Measurements from ENCODE around the gene ME2. TPM values are rescaled to one million over a fixed set of nuclear protein-coding genes. Genes with fewer than 3 reads are reported as not detected.

ME2 gene
- total and polyA plus RNA-seq, 9 of the 15 experiments (the other 6 are each of a cell fraction or from before 2014, with no cell fraction given), result 12.3 to 54.4 (median 36.2) TPM

DNA sequence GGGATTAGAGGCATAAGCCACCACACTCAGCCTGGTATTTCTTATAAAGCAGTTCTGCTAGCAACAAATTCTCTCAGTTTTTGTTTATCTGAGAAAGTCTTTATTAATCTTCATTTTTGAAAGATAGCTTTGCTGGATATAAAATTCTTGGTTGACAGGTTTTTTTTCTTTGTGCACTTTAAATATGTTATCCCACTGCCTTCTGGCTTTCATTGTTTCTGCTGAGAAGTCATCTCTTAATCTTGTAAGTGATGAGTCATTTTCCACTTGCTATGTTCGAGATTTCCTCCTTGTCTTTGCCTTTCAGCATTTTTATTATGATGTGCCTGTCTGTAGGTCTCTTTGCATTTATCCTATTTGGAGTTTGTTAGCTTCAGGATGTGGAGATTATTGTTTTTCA is 83.1 kb downstream of the ME2 start (continued):
- TF ChIP-seq, protein P1, sequence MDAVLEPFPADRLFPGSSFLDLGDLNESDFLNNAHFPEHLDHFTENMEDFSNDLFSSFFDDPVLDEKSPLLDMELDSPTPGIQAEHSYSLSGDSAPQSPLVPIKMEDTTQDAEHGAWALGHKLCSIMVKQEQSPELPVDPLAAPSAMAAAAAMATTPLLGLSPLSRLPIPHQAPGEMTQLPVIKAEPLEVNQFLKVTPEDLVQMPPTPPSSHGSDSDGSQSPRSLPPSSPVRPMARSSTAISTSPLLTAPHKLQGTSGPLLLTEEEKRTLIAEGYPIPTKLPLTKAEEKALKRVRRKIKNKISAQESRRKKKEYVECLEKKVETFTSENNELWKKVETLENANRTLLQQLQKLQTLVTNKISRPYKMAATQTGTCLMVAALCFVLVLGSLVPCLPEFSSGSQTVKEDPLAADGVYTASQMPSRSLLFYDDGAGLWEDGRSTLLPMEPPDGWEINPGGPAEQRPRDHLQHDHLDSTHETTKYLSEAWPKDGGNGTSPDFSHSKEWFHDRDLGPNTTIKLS (IDR thresholded peaks at IDR 0.05; ENCODE audit: borderline replicate concordance, low read depth), result no peak
- TF ChIP-seq ZNF12 (CRISPR knock-in tag; IDR thresholded peaks at IDR 0.05) (no peak), ZNF695 (CRISPR knock-in tag; IDR thresholded peaks at IDR 0.05) (no peak), ZNF586 (CRISPR knock-in tag; conservative IDR thresholded peaks at IDR 0.05) (no peak), DPF2 (IDR thresholded peaks at IDR 0.05) (peak; percentile 45; the same call in 1 of the 2 replicates), CHD2 (IDR thresholded peaks at IDR 0.05; ENCODE audit: low read depth, low read length) (no peak), HNRNPLL (IDR thresholded peaks at IDR 0.05; ENCODE audit: low read depth, low read length, poor library complexity, severe bottlenecking) (no peak), KHSRP (IDR thresholded peaks at IDR 0.05) (no peak), HDAC6 (IDR thresholded peaks at IDR 0.05; ENCODE audit: low read depth, low read length) (no peak), HIVEP1 (CRISPR knock-in tag; IDR thresholded peaks at IDR 0.05) (no peak), SREBF2 (CRISPR knock-in tag; IDR thresholded peaks at IDR 0.05) (no peak), GABPB2 (CRISPR knock-in tag; conservative IDR thresholded peaks at IDR 0.05) (no peak)
- TF ChIP-seq, protein P2, sequence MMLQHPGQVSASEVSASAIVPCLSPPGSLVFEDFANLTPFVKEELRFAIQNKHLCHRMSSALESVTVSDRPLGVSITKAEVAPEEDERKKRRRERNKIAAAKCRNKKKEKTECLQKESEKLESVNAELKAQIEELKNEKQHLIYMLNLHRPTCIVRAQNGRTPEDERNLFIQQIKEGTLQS (IDR thresholded peaks at IDR 0.05), result peak; percentile 90
- TF ChIP-seq, protein P2 (CRISPR knock-in tag; conservative IDR thresholded peaks at IDR 0.05), result peak; percentile 60; the same call in 1 of the 2 replicates
- TF ChIP-seq, protein P3, sequence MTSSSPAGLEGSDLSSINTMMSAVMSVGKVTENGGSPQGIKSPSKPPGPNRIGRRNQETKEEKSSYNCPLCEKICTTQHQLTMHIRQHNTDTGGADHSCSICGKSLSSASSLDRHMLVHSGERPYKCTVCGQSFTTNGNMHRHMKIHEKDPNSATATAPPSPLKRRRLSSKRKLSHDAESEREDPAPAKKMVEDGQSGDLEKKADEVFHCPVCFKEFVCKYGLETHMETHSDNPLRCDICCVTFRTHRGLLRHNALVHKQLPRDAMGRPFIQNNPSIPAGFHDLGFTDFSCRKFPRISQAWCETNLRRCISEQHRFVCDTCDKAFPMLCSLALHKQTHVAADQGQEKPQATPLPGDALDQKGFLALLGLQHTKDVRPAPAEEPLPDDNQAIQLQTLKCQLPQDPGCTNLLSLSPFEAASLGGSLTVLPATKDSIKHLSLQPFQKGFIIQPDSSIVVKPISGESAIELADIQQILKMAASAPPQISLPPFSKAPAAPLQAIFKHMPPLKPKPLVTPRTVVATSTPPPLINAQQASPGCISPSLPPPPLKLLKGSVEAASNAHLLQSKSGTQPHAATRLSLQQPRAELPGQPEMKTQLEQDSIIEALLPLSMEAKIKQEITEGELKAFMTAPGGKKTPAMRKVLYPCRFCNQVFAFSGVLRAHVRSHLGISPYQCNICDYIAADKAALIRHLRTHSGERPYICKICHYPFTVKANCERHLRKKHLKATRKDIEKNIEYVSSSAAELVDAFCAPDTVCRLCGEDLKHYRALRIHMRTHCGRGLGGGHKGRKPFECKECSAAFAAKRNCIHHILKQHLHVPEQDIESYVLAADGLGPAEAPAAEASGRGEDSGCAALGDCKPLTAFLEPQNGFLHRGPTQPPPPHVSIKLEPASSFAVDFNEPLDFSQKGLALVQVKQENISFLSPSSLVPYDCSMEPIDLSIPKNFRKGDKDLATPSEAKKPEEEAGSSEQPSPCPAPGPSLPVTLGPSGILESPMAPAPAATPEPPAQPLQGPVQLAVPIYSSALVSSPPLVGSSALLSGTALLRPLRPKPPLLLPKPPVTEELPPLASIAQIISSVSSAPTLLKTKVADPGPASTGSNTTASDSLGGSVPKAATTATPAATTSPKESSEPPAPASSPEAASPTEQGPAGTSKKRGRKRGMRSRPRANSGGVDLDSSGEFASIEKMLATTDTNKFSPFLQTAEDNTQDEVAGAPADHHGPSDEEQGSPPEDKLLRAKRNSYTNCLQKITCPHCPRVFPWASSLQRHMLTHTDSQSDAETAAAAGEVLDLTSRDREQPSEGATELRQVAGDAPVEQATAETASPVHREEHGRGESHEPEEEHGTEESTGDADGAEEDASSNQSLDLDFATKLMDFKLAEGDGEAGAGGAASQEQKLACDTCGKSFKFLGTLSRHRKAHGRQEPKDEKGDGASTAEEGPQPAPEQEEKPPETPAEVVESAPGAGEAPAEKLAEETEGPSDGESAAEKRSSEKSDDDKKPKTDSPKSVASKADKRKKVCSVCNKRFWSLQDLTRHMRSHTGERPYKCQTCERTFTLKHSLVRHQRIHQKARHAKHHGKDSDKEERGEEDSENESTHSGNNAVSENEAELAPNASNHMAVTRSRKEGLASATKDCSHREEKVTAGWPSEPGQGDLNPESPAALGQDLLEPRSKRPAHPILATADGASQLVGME (CRISPR knock-in tag; IDR thresholded peaks at IDR 0.05), result no peak
- TF ChIP-seq, protein P4, sequence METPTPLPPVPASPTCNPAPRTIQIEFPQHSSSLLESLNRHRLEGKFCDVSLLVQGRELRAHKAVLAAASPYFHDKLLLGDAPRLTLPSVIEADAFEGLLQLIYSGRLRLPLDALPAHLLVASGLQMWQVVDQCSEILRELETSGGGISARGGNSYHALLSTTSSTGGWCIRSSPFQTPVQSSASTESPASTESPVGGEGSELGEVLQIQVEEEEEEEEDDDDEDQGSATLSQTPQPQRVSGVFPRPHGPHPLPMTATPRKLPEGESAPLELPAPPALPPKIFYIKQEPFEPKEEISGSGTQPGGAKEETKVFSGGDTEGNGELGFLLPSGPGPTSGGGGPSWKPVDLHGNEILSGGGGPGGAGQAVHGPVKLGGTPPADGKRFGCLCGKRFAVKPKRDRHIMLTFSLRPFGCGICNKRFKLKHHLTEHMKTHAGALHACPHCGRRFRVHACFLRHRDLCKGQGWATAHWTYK (CRISPR knock-in tag; IDR thresholded peaks at IDR 0.05), result no peak
- TF ChIP-seq, protein P5, sequence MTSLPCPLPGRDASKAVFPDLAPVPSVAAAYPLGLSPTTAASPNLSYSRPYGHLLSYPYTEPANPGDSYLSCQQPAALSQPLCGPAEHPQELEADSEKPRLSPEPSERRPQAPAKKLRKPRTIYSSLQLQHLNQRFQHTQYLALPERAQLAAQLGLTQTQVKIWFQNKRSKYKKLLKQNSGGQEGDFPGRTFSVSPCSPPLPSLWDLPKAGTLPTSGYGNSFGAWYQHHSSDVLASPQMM (CRISPR knock-in tag; IDR thresholded peaks at IDR 0.05), result no peak
- TF ChIP-seq, protein P6, sequence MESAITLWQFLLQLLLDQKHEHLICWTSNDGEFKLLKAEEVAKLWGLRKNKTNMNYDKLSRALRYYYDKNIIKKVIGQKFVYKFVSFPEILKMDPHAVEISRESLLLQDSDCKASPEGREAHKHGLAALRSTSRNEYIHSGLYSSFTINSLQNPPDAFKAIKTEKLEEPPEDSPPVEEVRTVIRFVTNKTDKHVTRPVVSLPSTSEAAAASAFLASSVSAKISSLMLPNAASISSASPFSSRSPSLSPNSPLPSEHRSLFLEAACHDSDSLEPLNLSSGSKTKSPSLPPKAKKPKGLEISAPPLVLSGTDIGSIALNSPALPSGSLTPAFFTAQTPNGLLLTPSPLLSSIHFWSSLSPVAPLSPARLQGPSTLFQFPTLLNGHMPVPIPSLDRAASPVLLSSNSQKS (CRISPR knock-in tag; IDR thresholded peaks at IDR 0.05), result no peak

Data from K562 (cell line).